AG20443 (cell line): ENCODE data around the gene XYLT1.

Experiments
- DNase-seq: peaks from one replicate; pipeline ENCODE4 v3.0.0; 2012; ENCODE audit warnings: low spot score, mixed read lengths

The XYLT1 gene

DNA sequence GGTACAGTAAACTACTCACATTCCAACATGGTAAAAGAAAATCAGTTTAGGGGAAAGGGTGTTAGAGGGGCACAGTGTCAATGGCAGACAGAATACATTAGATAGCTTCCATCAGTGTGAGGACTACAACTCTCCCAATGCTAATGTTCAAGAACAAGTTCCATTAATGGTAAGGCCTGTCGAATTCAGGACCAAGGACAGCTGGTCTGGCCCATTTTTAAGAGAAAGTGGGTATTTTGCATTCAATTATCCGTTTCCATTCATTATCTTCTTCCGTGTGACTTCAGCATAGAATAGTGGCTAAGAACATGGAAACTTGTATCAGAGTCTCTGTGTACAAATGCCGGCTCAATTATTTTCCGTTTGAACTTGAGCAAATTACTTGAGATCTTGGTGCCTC, 98.4 kb downstream of the XYLT1 start:
- DNase-seq = no peak

DNA sequence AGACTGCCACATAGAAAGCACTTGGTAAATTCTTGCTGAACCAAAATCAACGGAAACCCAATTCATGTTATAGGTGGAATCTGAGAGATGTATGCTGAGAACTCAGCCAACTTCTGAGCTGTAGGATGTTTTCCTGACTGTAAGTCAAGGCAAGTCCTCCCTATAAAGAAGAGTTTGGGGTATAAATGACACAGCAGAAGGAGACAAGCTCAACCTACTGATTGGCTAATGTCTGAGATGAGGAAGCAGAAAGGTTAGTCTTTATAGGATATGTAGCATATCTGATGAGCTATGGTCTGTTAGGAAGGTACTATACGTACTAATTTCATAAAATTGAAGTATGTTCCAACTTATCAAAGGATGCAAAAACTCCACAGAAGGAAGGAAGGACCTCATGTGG, 99.5 kb downstream of the XYLT1 start:
- DNase-seq = no peak

GRCh38 chr16:17370731-17371285, 100.0 kb downstream of the XYLT1 start:
- no peak for DNase-seq

GRCh38 chr16:17370223-17370707, 100.5 kb downstream of the XYLT1 start:
- peak; percentile 50 for DNase-seq

DNA sequence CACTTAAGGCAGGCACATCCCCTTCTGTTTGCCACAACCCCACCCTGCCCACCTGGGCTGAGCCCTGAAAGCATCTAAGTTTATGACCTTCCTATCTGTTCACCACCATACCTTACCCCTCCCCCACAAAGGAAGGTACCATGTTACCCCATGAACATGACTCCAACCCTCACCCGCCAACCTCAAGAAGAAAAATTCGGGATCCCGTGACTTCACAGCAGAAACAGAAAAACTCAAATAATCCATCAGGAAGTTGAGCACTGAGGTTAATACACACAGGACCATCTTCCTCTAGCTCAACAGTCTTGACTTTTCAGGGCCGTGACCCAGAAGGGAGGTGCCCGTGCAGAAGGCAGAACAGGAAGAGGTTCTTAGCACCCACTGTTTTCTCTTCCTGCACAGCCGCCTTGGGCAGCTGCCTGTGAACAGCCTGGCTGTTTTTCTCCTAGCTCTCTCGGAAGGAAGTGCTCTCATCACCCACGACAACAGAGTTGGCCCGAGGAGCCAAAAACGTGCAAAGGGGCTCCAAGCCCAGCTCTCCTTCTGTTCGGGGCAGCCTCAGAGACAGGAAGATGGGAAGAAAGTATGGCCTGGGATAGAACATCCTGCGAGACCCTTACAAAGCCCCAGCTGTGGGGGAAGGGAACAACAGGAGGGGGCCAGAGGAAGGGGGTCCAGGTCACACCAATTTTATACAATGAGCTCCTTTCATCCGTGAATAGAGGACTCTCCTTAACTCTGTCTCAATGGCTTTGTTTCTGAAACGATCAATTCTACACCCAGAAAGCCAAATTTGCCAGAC, 101.1 kb downstream of the XYLT1 start:
- no peak for DNase-seq

DNA sequence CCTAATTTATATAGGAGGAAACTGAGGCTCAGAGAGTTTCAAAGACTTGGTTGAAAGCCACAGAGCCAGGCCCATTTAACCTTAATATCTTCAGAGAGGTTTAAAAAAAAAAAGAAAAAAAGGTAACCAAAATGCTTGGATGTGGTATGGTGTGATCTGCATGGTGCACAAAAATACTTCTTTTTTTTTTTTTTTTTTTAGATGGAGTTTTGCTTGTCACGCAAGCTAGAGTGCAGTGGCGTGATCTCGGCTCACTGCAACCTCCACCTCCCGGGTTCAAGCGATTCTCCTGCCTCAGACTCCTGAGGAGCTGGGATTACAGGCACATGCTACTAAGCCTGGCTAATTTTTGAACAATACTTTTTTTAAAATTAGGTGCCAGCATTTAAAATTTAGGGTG, 101.8 kb downstream of the XYLT1 start:
- no peak for DNase-seq

GRCh38 chr16:17368446-17368845, 102.3 kb downstream of the XYLT1 start:
- DNase-seq = no peak

DNA sequence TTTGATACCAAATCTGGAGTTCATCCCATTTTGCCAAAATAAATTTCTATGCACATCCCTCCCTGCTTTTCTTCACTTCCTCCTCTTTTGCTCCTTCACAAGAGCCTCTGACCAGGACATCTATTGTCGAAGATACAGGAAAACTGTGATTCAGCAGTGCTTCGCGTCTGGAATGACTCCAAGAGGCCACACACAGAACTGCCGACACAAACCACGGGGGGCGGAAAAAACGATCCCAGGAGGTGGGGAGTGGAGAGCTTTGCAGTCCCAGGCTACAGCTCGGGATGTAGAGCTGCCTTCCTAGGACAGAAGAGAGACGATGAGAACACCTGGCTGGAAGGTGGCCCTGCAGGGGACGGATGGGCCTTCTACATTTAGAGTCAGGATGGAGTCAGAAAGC, 102.8 kb downstream of the XYLT1 start:
- peak; percentile 68 for DNase-seq

GRCh38 chr16:17367036-17367435, 103.7 kb downstream of the XYLT1 start:
- no peak for DNase-seq

DNA sequence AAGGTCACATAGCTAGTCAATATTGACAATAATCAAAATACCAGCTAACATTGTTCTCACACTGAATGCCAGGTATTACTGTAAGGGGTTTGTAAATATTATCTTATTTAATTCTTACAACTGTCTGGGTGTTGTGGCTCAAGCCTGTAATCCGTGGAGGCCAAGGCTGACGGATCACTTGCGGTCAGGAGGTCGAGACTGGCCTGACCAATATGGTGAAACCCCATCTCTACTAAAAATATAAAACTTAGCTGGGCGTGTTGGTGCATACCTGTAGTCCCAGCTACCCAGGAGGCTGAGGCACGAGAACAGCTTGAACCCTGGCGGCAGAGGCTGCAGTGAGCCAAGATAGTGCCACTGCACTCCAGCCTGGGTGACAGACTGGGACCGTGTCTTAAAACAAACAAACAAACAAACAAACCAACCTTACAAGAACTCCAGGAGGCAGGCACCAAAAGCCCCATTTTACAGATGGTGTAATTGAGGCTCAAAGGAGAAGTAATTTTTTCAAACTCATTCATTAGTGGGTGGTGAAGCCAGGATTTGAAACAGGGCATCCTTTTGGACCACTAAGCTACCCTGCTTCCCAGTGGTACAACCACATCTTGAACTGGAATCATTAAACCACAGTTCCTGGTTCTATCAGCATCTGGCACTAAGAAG, 104.3 kb downstream of the XYLT1 start:
- no peak for DNase-seq

DNA sequence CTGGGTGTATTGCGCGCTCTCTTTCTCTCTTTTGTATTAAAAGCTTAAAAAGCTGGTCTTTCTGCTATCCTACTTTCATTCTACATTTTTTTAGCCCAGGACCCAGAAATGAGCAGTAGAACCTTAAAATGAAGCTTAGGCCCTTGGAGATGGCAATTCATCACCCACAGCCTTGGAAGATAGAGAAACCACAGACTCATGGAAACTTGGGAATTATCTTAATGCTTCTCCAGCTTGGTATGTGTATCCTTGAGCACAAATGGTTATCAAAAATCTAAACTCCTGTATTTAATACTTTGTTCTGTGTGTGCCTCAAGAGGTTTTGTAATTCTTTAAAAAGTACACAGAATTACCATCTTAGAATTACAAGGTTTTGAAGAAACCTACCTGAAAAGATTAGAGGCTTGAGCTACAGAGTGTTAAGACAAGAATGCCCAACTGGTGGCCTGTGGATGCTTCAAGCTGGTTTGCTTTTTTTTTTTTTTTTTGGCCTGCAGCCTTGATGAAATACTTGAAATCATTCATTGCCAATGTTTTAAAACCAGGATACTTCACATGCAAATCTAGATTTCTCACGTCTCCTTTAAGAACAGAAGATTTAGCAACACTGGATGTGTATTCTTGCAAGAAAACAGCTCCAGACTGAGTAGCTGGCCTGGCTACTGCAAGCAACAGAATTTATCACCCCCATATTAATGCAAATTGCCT, 105.0 kb downstream of the XYLT1 start:
- DNase-seq = peak; percentile 70

- no peak for DNase-seq
Measured at GRCh38 chr16:17365211-17365541, 105.6 kb downstream of the XYLT1 start.

GRCh38 chr16:17364319-17365210, 106.2 kb downstream of the XYLT1 start:
- peak; percentile 56 for DNase-seq

DNA sequence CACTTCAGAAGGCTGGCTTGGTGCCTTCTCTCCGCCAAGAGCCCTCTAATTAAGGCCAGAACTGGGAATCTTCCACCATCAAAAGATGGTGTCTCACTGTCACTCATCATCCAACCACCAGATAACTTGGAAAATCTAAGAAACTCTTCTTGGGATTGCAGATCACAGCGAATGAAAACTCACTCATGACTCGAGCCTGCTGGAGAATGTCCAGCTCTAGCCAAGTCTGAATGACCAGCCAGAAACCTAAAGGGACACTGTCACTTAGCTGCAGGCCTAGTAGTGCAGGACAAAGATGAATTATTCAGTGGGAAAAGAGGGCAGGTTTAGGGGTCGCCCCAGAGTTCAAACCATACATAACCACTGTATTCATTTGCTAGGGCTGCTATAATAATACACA, 107.8 kb downstream of the XYLT1 start:
- no peak for DNase-seq

DNA sequence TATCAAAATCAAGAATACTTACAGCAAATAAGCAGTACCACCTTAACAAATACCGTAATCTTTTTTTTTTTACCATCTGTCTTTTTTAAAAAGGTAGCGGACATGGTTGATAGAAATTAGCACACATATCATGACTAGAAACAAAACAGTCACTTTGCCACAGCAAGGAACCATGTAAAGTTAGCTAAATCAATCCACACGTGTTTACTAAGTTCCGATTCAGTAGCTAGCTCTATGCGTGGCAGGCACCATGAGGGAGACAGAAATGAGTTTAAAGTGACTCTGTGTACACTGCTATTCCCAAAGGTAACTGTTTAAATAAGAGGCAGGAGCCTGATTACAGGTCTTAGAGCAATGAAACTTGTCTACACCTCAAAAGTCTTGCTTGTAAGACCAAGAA, 108.6 kb downstream of the XYLT1 start:
- DNase-seq = no peak

- no peak for DNase-seq
Measured at GRCh38 chr16:17360693-17361122, 110.1 kb downstream of the XYLT1 start.

- DNase-seq = peak; percentile 54
Measured at GRCh38 chr16:17359788-17360390, 110.9 kb downstream of the XYLT1 start.

DNA sequence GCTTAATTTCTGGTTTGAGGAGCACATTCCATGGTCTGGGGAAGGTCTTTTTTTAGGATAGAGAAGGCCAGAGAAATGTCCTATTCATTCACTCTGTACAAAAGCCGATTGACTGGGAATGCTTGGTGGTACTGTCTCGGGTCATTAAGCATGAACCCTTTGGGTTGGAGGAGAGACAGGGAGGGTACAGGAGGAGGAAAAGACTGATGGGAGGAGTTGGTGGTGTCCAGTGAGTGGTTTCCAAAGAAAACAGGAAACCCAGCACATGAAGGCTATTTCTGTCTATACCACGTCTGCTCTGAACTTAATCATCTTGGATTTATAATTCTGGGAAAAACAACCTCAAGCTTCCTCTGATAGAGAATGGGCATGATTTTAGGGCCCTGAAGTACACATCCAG, 111.9 kb downstream of the XYLT1 start:
- peak; percentile 31 for DNase-seq

DNA sequence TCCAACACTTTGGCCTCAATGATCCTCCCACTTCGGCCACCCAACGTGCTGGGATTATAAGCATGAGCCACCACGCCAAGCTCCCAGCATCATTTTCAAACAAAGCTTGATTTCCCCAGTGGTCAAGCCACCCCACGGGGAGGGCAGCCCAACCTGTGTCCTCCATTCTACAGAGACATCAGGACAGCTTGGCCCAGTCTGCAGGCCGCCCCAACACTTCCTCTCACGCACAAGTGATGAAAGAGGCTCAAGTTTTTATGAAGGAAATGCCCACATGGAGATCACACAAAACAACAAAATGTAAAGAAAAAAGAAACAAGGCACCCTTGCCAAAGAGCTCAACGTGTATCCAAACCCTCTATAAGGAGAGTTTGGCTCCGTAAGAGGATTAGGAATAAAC, 112.4 kb downstream of the XYLT1 start:
- DNase-seq = no peak

DNA sequence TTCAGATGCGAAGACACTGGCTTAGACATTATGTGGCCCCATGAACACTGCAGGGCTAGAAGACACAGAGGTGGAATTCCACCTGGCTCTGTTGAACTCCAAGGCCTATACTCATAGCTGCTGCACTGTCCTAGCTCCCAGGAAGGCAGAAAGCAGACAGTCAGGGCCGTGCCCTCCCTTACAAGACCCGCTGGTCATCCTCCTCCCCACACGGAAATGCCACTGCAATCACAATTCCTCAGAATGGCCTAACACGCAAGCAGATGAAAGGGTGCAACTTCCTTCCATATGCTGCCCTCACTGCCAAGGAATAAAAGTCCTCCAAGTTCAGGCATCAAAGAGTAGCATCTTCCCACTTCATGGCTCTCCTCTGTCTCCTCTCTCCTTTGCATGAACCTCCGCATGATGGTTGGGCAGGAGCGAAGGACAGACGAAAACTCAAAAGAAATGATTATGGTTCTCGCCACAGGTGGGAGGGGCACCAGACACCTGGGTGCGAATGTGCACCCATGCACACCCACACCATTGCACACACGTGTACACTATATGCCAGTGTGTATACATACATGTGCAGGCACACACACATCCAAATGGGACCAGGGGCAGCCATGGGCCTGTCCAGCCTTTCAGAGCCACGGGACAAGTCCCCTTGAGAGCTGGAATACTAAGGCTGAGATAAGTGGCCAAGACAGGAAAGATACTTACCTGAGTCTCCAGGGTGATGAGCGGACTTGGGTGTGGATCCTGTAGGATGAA, 113.3 kb downstream of the XYLT1 start:
- DNase-seq = no peak
